ENCODE results near the gene PTPRR.

- no peak for TF ChIP-seq YY1 (IDR thresholded peaks at IDR 0.05; ENCODE audit: insufficient read depth, insufficient read length)
- TF ChIP-seq ZNF274 (IDR thresholded peaks at IDR 0.05; ENCODE audit: low read depth, low read length), result no peak
Observed at GRCh38 chr12:70641691-70642090, 278.8 kb downstream of the PTPRR start.

All from NT2/D1 (cell line).